Body of pancreas (tissue), 4 donors: ENCODE measurements around the gene GGT1. TPM values are rescaled to one million over a fixed set of nuclear protein-coding genes. Genes with fewer than 3 reads are reported as not detected.
"Not testable (repeated sequence)": the region's sequence is repeated elsewhere in the genome, so short reads cannot be mapped to it uniquely, and the experiment has no call there.

Experiments
- ATAC-seq: fragments of 150-250 bp; one replicate; pipeline ENCODE4 v1.9.1; 2016
- DNase-seq, 4 donors: peaks; one replicate each; pipeline ENCODE4 v3.0.0-alpha.2; 2019
- H3K27ac ChIP-seq, 4 donors: fragments of 200-600 bp; sonication (generic); 1 replicate in 3 of 4; 2 replicates in 1 of 4; pipeline versions ENCODE4 v1.5.1 to v1.6.1; 2016 to 2019; ENCODE audit warnings: mild to moderate bottlenecking in 1 of 4, mixed read lengths in 1 of 4, moderate library complexity in 1 of 4
- H3K27me3 ChIP-seq, 2 donors: fragments of 200-600 bp; sonication (generic); one replicate each; pipeline ENCODE4 v1.6.0; 2016; ENCODE audit warnings: mild to moderate bottlenecking in 1 of 2
- H3K36me3 ChIP-seq, 2 donors: fragments of 200-600 bp; sonication (generic); replicated peaks in 1 of 2; 2 replicates each; pipeline ENCODE4 v1.5.1; 2016; ENCODE audit warnings: low read depth in 2 of 2; ENCODE audit not compliant: insufficient read depth in 1 of 2
- H3K4me1 ChIP-seq: fragments of 200-600 bp; sonication (generic); one replicate; pipeline ENCODE4 v1.6.0; 2016
- H3K4me3 ChIP-seq, 2 donors: fragments of 200-600 bp; sonication (generic); 1 replicate in 1 of 2; 2 replicates in 1 of 2; pipeline ENCODE4 v1.5.1; 2016 to 2019
- H3K9me3 ChIP-seq, 3 donors: fragments of 200-600 bp; sonication (generic); 1 replicate in 2 of 3; 2 replicates in 1 of 3; pipeline ENCODE4 v1.5.1; 2016
- POLR2A ChIP-seq, 3 donors: fragments of 450-650 bp; IDR thresholded peaks; one replicate each; pipeline ENCODE4 v1.6.1; 2016; ENCODE audit warnings: antibody characterized with exemption in 3 of 3, mild to moderate bottlenecking in 2 of 3
- whole genome bisulfite sequencing, 2 donors: methylation state at CpG; one replicate each; pipeline ENCODE4 v1.1.5; 2017; 5-methylcytosine and 5-hydroxymethylcytosine counted together
- intact Hi-C: fragments of 100-400 bp; cut with DNase I; formaldehyde crosslinking; loops from one replicate; pipeline ENCODE4 v1.15.1; 2023
- total RNA-seq, 2 donors: library from RNA; depleted of rRNA; stranded (reverse); fragments of >200 nt; gene quantifications; one replicate each; pipeline ENCODE4 v1.1.0, GENCODE V29; 2016
- TF ChIP-seq, protein P1 (sequence below), 7 experiments: fragments of 450-650 bp in 4 of 7; fragments of 200-600 bp in 3 of 7; sonication (generic) in 3 of 7; IDR thresholded peaks; one replicate each; pipeline ENCODE4 v1.5.1; 2016 to 2019; ENCODE audit warnings: antibody characterized with exemption in 7 of 7

The GGT1 gene
- total RNA-seq, 2 donors from 2014 or later, result 45.4 to 58.7 TPM

GRCh38 chr22:24629069-24629468 lies 26.1 kb downstream of the GGT1 start:
- H3K4me3 ChIP-seq, H3K27me3 ChIP-seq, H3K9me3 ChIP-seq, H3K36me3 ChIP-seq, intact Hi-C loops, H3K27ac ChIP-seq, ATAC-seq: not testable (repeated sequence)
- WGBS, 2 donors, result 50% methylated on average over 9 of the region's 11 CpGs; no CpG with 5 or more reads in 1 of the 2 donors
- H3K4me1 ChIP-seq, result peaks cover 20% of the 10 kb centered on the region
- TF ChIP-seq, protein P1, sequence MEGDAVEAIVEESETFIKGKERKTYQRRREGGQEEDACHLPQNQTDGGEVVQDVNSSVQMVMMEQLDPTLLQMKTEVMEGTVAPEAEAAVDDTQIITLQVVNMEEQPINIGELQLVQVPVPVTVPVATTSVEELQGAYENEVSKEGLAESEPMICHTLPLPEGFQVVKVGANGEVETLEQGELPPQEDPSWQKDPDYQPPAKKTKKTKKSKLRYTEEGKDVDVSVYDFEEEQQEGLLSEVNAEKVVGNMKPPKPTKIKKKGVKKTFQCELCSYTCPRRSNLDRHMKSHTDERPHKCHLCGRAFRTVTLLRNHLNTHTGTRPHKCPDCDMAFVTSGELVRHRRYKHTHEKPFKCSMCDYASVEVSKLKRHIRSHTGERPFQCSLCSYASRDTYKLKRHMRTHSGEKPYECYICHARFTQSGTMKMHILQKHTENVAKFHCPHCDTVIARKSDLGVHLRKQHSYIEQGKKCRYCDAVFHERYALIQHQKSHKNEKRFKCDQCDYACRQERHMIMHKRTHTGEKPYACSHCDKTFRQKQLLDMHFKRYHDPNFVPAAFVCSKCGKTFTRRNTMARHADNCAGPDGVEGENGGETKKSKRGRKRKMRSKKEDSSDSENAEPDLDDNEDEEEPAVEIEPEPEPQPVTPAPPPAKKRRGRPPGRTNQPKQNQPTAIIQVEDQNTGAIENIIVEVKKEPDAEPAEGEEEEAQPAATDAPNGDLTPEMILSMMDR (IDR thresholded peaks at IDR 0.05), result peak; percentile 21 to 39 (median 29)
- peak in 3 of 4 donors; percentile 14 to 26 (median 23) for DNase-seq

DNA sequence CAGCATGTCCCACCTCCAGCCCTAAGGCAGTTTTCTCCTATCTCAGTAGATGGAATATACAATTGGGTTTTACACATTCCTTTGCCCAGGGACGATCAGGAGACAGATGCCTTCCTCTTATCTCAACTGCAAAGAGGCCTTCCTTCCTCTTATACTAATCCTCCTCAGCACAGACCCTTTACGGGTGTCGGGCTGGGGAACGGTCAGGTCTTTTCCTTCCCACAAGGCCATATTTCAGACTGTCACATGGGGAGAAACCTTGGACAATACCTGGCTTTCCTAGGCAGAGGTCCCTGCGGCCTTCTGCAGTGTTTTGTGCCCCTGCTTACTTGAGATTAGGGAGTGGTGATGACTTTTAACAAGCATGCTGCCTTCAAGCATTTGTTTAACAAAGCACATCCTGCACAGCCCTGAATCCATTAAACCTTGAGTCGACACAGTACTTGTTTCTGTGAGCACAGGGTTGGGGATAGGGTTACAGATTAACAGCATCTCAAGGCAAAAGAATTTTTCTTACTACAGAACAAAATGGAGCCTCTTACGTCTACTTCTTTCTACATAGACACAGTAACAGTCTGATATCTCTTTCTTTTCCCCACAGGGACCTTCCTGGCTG lies 27.9 kb downstream of the GGT1 start:
- H3K36me3 ChIP-seq, H3K27me3 ChIP-seq, ATAC-seq, H3K9me3 ChIP-seq, intact Hi-C loops, H3K4me3 ChIP-seq, DNase-seq: not testable (repeated sequence)
- WGBS, 2 donors, result 33 to 44% methylated on average over 7 of the region's 7 CpGs
- H3K27ac ChIP-seq, result peak overlapping the region; percentile 9 to 76 (median 52)
- peaks cover 20% of the 10 kb centered on the region for H3K4me1 ChIP-seq

DNA sequence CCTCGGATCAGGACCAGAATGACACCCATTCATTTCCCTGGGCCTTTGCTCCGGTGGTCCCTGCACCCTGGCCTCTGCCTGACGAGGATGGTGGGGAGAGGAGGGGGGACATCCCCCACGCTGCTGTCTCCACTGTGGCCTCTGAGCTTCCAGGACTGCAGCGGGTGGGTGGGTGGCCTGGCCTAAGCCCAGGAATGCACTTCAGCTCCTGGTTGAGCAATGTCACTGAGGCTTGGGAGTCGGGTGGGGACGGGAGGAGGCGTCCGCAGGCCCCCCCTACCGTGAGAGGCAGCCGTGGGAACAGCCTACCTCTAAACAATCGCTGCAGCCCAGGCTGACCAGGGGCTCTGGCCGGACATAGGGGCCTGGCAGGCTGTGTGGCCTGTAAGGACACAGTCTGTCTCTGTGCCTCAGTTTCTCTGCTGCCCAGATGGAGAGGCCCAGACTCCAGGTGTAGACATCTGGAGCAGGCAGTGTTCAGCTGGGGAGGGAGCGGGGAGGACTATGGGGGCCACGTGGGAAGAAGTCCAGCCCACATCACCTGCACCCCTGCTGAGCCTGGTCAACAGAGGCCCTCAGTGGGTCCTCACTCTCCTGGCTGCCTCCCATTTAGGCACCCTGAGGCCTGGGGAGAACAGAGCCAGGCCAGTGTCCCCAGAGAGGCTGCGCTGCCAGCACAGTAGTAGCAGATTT lies 28.6 kb downstream of the GGT1 start:
- intact Hi-C loops, H3K36me3 ChIP-seq, ATAC-seq, H3K4me3 ChIP-seq, H3K9me3 ChIP-seq, H3K27me3 ChIP-seq: not testable (repeated sequence)
- Histone ChIP-seq H3K27ac (peak overlapping the region; percentile 9 to 76 (median 52)), H3K4me1 (peaks cover 20% of the 10 kb centered on the region)
- DNase-seq, result peak; percentile 23 to 37 (median 30)
- WGBS, 2 donors, result 57 to 80% methylated on average over 2 to 14 of the region's 16 CpGs

GRCh38 chr22:24632642-24633041 lies 29.6 kb downstream of the GGT1 start:
- H3K4me3 ChIP-seq, H3K27me3 ChIP-seq, intact Hi-C loops, H3K36me3 ChIP-seq, ATAC-seq, H3K27ac ChIP-seq, H3K9me3 ChIP-seq: not testable (repeated sequence)
- peaks cover 20% of the 10 kb centered on the region for H3K4me1 ChIP-seq
- WGBS, 2 donors, result 20% methylated on average over 5 of the region's 13 CpGs; no CpG with 5 or more reads in 1 of the 2 donors
- DNase-seq, result peak in 3 of 4 donors; percentile 15 to 20 (median 17)
- TF ChIP-seq POLR2A (IDR thresholded peaks at IDR 0.05), result peak in 1 of 3 donors; percentile 11

GRCh38 chr22:24633231-24634023 lies 30.4 kb downstream of the GGT1 start:
- H3K36me3 ChIP-seq, H3K27me3 ChIP-seq, H3K27ac ChIP-seq, intact Hi-C loops, ATAC-seq, H3K9me3 ChIP-seq, H3K4me3 ChIP-seq: not testable (repeated sequence)
- peak in 1 of 4 donors; percentile 7 for DNase-seq
- peaks cover 20% of the 10 kb centered on the region for H3K4me1 ChIP-seq
- WGBS, 2 donors, result 69 to 79% methylated on average over 14 to 15 of the region's 16 CpGs

- H3K27me3 ChIP-seq, H3K9me3 ChIP-seq, H3K4me3 ChIP-seq, ATAC-seq, H3K36me3 ChIP-seq, DNase-seq, intact Hi-C loops, H3K27ac ChIP-seq: not testable (repeated sequence)
- WGBS, 2 donors, result 37 to 38% methylated on average over 9 to 10 of the region's 10 CpGs
- H3K4me1 ChIP-seq, result peaks cover 20% of the 10 kb centered on the region
These were observed 31.9 kb downstream of the GGT1 start for GRCh38 chr22:24634776-24635389.

GRCh38 chr22:24636513-24636912 lies 33.5 kb downstream of the GGT1 start:
- ATAC-seq, intact Hi-C loops, H3K27ac ChIP-seq, H3K9me3 ChIP-seq, DNase-seq, H3K27me3 ChIP-seq, H3K36me3 ChIP-seq, H3K4me3 ChIP-seq: not testable (repeated sequence)
- WGBS, 2 donors, result 71 to 76% methylated on average over 3 of the region's 3 CpGs
- peaks cover 16% of the 10 kb centered on the region for H3K4me1 ChIP-seq

- H3K9me3 ChIP-seq, H3K36me3 ChIP-seq, DNase-seq, intact Hi-C loops, H3K27ac ChIP-seq, H3K4me1 ChIP-seq, H3K4me3 ChIP-seq, H3K27me3 ChIP-seq, ATAC-seq: not testable (repeated sequence)
- WGBS, 2 donors, result 56 to 81% methylated on average over 1 of the region's 1 CpG
These were observed 39.3 kb downstream of the GGT1 start for GRCh38 chr22:24642307-24642706.

DNA sequence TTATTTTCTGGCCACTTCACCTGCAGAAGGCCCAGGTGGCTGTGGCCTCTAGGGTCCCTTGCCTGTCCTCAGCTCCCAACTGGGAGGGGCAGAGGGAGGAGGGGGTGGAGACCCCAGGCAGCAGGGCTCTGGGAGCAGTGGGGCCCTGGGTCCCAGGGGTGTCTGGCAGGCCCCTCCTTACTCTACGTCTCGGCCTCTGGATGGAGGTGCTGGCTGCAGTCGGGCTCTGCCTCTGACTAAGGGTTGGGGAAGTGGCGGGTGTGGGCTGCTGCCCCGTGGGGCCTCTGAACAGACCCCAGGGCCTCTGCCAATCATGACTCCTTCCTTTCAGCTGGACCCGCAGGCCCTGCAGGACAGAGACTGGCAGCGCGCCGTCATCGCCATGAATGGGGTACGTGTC lies 41.4 kb downstream of the GGT1 start:
- not testable (repeated sequence) for H3K27ac ChIP-seq
- 77 to 87% methylated on average over 3 to 5 of the region's 11 CpGs for WGBS, 2 donors

More for the DNA sequence above, 41.4 kb downstream of the GGT1 start:
- H3K36me3 ChIP-seq, intact Hi-C loops, H3K27me3 ChIP-seq, ATAC-seq, H3K4me3 ChIP-seq, H3K9me3 ChIP-seq, DNase-seq, H3K4me1 ChIP-seq: not testable (repeated sequence)
